GM18861 (cell line): Measurements from ENCODE around the gene CXCR3.
"Not testable (repeated sequence)": the region's sequence is repeated elsewhere in the genome, so short reads cannot be mapped to it uniquely, and the experiment has no call there.

ENCODE experiments used
- ATAC-seq: cut with Tn5 transposase; IDR thresholded peaks from one replicate; pipeline ENCODE4 v1.9.1; 2021; ENCODE audit not compliant: unreplicated experiment

CXCR3 gene

GRCh38 chrX:71618303-71618721 lies at the start of gene CXCR3:
TSS of gene CXCR3 (minus strand) at chrX:71618511. CDS start at chrX:71618449, 62 bp downstream.
- ATAC-seq: peak; percentile 50

DNA sequence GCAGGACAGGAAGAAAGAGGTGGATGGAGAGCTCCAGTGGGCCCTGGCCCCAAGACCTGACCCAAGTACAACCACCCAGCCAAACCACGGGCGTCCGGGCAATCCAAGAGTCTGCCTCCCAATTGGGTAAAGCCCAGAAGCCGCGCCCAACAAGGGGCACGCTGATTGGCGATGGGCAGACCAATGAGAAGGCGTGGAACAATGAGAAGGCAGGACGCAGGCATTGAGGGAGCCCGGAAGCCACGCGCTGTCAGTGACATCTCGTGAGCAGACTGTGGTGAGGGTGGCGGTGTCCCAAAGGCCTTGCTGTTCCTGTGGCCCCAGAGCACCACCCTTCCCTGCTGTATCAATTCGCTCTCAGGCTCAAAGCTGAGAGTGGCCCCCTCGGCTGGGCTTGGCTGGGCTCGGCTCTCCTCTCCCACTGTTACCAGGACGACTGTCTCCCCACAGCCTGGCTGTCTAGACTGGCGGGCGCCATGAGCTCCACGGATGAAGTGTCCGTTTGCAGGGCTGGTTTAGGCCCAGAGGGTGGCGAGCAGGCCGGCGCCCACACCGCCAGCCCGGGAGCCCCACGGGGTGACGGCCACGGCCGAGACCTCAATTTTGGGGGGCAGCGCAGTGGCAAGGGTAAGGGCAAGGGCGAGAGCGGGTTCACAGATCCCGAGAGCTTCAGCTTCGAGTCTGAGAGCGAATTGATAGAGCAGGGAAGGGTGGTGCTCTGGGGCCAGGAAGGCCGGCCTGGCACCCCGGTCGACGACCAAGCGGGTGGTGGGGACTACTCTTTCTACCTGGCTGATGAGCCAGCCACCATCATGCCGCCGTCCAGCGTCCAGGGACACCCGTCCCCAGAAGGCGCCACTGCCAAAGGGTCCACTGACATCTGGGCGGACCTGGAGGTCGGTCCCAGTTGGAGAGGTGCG lies 49.3 kb upstream of the CXCR3 start, which contains the start of gene LOC101059915:
Gene LOC101059915 (plus strand): TSS at position 219 of the 920 bp plus-strand sequence.
- no peak for ATAC-seq

- no peak for ATAC-seq
Observed at GRCh38 chrX:71666240-71667223, 48.2 kb upstream of the CXCR3 start.

GRCh38 chrX:71665747-71666146 lies 47.4 kb upstream of the CXCR3 start:
- no peak for ATAC-seq

DNA sequence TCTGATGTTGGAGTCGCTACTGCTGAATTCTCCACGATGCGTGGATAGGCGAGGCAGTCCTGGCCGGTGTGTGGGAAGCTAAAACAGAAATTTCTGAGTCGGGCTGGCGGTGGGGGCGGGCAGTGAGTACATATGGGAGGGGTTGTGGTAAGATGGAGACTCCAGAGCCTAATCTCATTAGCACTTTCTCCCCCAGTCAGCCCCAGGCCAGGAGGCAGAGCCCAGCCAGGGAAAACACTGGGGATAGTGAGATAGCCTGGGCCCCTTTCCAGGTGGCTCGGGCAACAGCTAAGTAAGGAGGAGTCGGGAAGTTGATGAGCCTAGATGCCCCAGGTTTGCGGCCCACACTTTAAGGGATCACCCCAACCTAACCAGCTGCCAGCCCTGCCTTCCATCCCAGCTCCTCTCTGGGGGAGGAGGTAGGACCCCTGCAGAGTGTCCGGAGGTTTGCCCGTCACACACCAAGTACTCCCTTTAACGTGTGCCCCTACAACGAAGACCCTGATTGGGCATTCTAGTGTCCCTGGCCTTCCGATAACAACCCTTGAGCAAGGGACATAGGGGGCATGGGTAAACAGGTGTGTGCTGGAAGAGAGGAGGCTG lies 46.7 kb upstream of the CXCR3 start:
- ATAC-seq: no peak

DNA sequence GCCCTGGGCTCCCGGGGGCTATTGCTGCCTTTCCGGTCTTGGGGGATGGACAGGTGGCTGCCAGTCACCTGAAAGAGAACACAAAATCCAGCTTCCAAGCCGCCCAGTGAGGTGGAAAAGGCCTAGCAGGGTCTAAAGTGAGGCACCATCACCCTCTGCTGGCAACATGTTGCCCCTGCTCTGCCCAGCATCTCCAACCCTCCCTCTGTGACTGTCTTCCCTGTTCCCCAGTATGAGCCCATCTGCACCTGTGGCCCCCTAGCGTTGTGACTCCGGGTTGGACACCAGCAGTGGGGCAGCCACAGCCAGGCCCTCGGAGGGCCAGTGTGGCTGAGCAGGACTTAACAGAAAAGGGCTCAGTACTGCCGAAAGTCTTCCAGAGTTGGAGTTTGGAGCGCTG lies 45.9 kb upstream of the CXCR3 start:
- not testable (repeated sequence) for ATAC-seq

DNA sequence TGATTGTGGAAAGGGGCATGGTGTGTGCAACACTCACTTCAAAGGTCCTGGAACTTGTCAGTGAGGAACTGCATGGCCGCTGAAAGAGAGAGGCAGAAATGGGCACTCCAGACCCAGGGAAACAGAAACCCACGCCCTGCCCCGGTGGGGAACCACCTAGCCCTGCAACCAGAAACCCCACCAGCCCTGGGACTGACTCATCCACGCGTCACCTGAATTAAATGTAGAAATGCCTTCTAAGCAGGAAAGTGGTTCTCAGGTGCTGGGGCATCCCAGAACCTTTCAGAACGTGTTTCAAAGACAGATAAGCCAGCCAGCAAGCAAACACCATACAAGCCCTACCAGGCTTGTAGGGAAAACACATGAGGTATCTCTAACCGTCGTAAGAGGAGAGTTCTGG lies 44.9 kb upstream of the CXCR3 start:
- not testable (repeated sequence) for ATAC-seq

GRCh38 chrX:71662654-71663053 lies 44.3 kb upstream of the CXCR3 start:
- ATAC-seq: not testable (repeated sequence)

DNA sequence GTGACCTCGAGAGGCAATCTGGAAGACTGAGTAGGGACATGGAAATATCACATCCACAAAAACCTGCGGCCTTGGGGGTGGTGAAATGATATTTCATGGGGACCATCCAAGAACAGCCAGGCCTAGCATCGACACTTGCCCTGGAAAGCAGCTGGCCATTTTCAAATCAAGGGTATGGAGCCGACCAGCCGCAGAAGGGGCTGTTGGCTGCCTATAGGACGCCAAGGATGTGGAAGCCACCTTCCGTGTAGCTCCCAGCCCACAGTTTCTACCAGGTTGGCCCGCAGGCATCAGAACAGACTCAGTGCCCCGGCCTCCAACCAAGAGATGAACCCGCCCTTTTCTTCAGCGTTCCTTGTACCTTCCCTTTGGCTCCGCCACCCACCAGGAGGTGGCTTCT lies 43.6 kb upstream of the CXCR3 start:
- ATAC-seq: no peak

DNA sequence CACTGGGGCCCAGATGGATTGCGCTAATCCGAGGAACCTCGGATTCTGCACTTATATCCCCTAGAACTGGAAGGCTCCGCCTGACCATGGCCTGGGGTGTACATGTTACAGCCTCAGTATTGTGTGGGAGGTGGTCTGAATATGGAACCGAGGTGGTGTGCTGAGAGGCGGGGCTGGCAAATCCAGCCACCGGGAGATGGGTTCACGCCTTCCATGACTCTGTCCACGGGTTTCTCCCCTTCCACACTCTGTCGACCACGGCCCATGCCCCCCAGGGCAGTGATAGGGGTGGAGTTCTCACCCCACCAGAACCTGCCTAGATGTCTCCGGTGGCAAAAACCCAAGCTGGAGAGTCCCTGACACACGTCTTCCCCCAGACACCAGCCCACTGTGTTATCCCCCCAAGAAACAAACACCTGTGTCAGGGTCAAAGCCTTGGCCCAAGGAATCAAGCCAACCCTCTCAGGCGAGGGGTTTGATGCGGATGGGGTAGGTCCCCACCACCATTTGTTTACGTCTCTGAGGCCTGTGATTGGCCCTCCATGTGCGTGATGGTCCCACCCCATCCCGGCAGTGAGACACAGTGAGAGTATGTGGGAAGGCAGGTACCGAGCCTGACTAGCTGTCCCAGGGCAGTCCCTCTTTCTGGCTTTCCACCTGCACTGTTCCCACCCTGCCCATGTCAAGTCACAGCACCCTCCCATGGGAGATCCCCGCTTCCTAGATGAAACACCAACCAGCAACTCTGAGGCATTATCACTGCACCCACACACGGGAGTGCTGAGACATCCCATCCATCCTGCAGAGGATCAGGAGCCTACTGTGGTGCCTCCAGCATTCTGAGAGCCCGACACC lies 42.5 kb upstream of the CXCR3 start:
- no peak for ATAC-seq

DNA sequence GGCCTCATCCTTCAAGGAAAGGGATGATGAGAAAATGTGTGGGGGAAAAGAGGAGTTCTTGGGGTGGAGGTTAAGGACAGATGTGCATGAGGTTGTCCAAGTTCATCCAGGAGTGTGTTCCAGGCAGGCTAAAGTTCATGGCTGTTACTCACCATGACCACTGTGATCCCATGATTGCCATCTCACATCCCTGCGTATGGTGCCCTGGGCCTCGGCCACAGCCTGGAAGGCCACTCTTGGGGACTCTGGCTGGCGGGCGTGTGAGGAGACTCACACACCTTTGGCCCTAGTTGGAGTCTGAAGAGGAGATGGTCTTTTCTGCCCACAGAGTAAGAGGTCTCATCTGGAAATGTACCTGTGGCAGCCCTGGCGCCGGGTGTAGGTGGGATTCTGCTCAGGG lies 41.6 kb upstream of the CXCR3 start:
- no peak for ATAC-seq

DNA sequence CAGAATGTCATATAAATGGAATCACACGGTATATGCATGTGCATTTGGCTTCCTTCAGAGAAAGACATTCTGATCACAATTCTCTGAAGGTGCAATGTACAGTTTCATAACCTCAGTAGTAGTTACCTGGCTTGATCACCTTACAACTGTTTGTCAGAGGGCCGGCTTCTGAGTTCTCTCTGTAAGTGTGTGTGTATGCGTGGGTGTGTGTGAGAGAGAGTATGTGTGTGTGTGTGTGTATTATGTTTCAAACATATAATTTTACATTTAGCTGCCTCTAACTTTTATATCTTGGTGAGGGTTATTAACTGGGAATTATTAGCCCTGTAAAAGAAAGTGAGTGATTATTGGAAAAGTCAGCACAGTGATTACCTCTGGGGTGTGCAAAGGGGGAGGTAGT lies 41.0 kb upstream of the CXCR3 start:
- ATAC-seq: no peak

- no peak for ATAC-seq
Observed at GRCh38 chrX:71657267-71657666, 39.0 kb upstream of the CXCR3 start.

DNA sequence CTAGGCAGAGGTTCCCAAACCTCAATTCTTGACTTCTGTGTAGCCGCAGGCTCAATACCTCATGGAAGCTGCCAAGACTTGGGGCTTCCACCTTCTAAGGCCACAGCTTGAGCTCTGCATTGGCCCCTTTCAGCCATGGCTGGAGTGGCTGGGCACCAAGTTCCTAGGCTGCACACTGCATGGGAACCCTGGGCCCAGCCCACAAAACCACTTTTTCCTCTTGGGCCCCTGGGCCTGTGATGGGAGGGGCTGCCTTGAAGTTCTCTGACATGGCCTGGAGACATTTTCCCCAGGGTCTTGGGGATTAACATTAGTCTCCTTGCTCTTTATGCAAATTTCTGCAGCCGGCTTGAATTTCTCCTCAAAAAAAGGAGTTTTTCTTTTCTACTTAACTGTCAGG lies 35.0 kb upstream of the CXCR3 start:
- no peak for ATAC-seq

DNA sequence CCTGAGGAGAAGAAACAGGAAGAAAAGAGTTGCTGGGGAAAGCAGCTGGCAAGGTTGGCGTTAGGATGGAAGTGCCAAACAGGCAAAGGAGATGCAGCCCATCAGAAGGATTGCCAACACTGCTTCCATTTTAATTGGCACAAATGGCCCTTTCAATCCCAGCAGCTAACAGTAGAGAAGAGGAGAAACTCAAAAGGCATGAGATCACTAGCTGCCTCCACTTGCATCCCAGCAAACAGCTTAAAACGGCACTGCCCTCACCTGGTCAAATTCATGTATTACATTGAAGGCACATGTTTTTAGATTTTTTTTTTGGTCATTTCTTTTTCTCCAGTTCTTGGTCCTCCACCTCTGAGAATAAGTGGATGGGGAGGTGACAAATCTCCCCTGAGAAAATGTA lies 34.1 kb upstream of the CXCR3 start:
- ATAC-seq: no peak

DNA sequence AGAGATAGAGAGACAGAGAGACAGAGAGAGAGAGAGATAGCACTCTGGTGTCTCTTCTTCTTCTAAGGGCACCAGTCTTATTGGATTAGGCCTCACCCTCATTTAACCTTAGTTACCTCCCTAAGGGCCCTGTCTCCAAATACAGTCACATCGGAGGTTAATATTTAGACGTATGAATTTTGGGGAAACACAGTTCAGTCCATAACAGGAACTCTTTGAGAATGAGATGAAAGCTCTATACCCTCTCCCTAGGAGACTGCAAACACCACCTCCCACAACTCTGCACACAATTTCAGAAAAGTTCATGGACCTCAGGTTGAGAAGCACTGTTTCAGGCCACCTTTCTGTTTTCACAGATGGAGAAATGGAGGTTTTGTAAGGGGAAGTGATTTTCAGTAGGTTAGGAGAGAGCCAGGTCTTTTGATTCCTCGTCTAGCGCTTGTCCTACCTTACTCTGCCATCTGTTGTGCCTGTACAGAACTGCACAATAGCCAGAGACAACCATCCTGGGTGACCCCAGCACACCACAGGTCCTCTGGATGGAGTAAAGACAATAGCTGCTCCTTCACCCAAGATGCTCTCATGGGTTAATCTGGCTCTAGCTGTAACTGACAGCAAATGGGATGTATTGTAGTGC lies 32.1 kb upstream of the CXCR3 start:
- peak; percentile 86 for ATAC-seq

GRCh38 chrX:71644406-71644805 lies 26.1 kb upstream of the CXCR3 start:
- not testable (repeated sequence) for ATAC-seq

GRCh38 chrX:71640002-71640401 lies 21.7 kb upstream of the CXCR3 start:
- ATAC-seq: no peak

- no peak for ATAC-seq
Observed at GRCh38 chrX:71638409-71638808, 20.1 kb upstream of the CXCR3 start.

GRCh38 chrX:71637848-71638247 lies 19.5 kb upstream of the CXCR3 start:
- no peak for ATAC-seq
